Hindlimb muscle (tissue), 1 donor: ENCODE results near the gene TMEM19. TPM values are rescaled to one million over a fixed set of nuclear protein-coding genes. Genes with fewer than 3 reads are reported as not detected.
A peak's percentile ranks its signal among the peaks of the same experiment; 100 is the strongest.

Source experiments
- DNase-seq: peaks from one replicate; pipeline ENCODE4 v3.0.0-alpha.2; 2013
- polyA plus RNA-seq: library from polyadenylated mRNA; unstranded; fragments of 120-200 nt; gene quantifications from one replicate; pipeline ENCODE4 v1.2.1, GENCODE V29; 2013; ENCODE audit not compliant: insufficient read length

The TMEM19 gene
- 34.6 TPM for polyA plus RNA-seq

DNA sequence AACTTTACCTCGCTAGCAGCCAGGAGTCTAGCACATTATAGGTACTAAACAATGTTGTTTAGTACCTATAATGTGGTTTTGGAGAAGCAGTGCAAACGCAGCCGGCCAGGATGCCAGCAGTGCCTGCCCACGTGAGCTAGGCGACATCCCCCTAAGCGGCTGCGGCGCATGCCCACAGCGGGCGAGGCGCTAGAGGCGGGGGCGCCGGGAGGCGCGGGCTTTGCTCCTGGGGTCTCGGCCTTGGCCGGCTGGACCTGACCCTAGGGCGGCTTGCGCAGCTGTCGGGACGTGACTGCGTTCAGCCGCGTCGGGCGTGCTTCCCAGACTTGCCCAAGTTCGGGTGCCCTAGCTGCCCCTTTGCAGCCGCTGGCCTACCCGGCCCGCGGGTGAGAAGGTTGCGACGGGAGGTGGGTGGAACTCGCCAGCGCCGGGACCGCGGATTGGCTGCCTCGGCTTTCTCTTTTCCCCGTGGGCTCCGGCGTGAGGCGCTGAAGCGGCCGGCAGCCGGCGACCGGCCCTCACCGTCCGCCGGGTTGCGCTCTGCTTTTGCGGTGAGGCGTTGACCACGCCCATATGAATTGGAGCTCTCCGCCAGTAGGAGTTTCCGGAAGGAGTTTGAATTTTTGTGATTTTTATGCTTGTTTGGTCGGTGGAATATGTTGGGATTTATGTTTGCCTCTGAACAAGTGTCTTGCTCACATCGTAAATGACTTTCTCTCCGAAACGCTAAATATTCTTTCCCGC lies at the start of gene TMEM19:
Gene TMEM19, plus strand, starts transcription at position 169 of the 744 bp plus-strand sequence. CDS start 599 bp downstream, outside the sequence.
- DNase-seq, result peak; percentile 90

DNA sequence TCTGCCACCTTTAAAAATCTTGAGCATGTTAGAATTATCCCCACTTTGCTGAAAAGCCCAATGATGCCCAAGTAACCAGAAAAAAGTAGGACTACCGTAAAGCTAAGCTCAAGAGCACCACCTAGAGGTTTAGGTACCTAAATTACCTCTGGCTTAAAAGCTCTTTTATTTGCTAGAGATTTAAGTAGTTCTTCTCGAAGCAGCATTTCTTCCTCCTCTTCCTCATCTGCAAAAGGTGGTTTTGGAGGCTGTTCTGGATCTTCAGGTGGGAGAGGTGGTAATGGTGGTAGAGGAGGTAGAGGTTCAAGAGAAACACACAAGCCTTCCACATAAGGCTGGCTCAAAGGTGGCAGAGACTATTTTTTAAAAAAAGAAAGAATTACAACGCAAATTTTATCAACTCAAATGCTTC lies 49.2 kb upstream of the TMEM19 start:
- peak; percentile 35 for DNase-seq

DNA sequence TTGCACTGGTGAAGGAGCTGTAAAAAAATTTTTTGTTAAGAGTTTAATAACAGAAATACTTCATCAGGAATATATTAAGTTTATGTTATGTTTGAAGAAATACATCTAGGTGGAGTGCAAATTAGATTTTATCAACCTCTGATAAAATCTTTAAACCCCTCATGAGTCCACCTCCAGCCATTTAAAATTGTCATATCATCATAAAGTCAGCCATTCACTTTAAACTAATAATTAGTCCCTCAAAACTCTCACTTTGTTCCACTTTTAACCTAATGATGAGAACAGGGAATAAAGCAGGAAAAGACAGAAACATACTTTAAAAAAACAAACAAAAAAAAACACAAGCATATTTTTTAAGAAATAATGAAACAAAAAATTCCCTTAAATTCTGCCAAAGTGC lies 47.4 kb upstream of the TMEM19 start:
- DNase-seq, result no peak

DNA sequence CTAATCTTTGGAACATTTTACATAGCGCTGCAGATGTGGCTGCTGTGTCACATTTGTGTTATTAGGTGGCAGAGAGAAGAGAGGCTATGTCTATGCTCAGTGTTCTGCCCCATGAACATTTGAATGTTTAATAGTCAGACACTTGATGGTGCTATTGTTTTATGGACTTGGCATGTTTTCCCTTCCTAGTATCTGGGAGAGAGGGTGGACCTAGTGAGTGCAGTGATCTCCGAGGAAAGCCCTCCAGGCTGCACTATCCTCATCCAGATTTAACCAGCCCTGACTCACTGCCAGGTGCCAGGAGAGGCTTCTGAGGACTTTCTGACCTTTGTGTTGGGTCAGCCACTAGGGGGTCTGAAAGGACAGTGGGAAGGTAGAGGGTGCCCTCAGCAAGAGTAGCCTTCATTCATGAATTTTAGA lies 46.5 kb upstream of the TMEM19 start:
- DNase-seq, result no peak

DNA sequence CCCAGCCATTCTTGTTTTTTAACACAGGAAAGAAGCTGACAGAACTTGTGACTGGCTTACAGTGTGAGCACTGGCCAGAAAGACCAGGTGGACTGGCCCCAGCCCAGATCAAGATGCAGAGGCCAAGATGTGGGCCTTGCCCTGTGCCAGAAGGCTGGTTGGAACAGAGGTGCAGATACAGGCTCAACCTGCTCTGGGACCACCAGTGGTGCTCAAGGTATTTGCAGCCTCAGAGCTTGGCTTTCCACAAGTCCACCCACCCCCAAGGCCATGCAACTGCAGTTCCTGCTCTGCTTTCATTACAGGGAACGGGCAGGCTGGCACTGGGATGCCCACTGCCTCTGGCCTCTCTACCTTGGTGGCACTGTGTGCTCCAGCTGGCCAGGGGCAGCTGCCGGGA lies 45.6 kb upstream of the TMEM19 start:
- no peak for DNase-seq

DNA sequence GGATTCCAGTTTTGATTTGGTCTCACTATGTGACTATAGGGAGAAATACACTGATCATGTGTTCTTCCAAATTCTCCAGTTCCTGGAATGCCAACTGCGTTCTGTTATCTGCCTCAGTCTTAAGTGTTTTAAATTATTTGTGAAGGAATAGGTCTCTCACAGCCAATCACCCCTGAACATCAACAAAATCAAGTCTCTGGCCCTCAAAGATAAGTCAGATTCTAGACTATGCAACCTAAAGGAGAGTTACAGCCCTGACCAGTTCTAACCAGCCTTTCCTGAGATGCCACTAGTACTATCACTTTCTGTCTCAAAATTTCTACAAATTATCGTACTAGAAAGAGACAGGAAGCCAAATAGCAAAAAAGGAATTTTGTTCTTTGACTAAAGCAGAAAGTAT lies 44.5 kb upstream of the TMEM19 start:
- no peak for DNase-seq

DNA sequence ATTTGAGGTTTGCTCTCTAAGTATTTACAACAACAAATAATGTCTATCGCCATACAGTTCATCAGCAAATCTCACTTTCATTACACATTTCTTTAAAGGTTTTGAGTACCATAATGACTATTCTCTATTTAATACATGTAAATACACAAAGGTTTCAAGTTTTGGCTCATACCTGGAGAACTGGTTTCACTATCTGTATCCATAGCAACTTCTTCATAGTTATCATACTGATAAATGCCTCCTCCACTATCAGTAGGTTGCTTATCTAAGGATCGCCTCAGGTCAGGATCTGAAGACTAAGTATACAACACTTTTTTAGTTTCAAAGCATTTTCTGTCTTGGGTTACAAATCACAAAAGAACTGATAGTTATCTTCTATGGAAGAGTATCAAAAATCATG lies 43.6 kb upstream of the TMEM19 start:
- DNase-seq, result no peak

DNA sequence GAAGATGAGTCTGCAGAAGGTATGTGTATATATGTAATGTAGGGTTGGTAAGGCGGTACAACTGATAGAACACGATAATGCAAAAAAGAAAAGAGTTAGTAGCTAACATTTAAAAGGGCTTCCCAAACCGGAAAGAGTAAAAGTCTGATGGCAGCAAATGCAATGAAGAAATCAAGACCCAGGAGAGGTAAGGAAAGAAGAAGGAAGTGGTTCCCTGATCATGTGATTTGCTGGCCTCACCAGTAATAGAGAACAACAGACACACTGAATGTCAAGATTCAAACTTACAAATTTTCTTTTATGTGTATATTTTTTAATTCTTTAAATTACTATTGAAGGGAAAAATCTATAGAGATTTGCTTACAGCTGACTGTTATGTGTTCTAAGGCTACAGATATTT lies 40.6 kb upstream of the TMEM19 start:
- peak; percentile 19 for DNase-seq

DNA sequence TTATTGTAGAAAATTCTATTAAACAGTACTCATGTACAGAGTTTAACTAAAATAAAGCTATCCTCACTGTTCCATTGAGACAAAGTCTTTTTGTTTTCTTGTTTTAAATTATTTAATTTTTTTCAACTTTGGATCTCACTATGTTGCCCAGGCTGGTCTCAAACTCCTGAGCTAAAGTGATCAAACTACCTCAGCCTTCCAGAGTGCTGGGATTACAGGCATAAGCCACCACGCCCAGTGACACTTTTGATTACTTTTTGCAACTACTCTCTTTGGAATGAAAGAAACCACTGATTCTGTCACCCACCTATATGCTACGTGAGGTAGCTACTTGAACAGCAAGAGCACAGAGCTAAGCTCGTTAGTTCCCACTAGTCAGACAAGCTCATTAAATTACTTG lies 39.4 kb upstream of the TMEM19 start:
- no peak for DNase-seq

DNA sequence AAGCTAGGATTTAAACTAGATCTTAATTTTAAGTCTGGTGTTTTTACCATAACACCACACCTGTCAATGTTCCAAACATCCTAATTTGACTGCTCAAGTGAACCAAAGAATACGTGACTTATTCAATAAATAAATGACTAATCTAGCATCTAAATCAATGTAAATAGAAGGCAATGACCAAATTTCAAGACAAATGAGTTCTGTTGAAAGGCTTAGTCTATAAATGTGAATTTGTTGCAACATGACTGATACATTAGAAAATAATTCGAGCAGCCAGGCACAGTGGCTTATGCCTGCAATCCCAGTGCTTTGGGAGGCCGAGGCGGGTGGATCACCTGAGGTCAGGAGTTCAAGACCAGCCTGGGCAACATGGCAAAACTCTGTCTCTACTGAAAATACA lies 37.3 kb upstream of the TMEM19 start:
- no peak for DNase-seq

DNA sequence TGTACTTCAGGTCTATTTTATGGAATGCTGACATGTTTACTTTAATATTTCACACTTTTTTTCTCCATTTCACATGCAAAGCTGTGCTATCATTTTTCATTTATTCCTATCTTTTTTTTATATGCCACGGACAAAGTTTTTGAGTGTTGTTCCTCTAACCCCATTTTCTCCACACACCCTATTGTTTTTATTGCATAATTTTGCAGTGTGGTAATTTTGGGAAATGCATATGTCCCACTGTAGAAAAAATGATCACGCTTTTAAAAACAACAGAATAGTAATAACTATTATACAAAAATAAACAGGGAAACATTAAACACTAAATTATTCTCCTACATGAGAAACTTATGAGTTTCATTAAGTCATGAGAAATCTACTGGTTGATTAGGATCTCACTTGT lies 36.5 kb upstream of the TMEM19 start:
- DNase-seq, result no peak

DNA sequence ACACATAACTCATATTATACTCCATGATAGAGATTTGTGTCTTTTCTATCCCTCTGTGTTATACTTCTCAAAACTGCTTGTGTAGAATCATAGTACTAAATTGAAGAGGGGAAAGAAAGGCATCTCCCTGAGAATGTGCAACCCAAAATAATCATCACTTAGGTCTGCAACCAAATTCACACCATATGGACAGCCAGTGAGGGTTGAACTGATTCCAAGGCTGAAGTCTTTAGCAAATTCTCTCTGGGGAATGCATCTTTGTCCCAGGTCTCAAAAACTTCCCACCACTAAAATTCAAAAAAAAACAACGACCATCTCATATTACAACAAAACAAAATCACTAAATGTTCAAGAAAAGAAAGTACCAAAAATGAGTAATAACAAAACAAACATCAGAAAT lies 33.2 kb upstream of the TMEM19 start:
- DNase-seq, result no peak

DNA sequence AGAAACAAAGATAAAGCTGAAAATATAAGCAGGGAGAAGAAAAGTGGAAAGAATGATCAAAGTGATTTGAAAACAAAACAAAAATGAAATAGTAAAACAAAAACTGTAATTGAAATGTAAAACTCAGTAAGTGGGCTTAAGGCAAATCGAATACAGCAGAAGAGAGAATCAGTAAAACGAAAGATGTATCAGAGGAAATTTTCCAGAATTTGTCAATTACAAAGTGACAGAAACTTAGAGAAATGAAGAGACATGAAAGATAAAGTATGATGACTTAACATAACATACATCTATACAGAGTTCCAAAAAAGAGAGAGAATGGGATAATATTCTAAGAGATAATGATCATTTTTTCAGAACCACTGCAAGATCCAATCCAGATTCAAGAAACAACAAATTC lies 32.7 kb upstream of the TMEM19 start:
- no peak for DNase-seq

DNA sequence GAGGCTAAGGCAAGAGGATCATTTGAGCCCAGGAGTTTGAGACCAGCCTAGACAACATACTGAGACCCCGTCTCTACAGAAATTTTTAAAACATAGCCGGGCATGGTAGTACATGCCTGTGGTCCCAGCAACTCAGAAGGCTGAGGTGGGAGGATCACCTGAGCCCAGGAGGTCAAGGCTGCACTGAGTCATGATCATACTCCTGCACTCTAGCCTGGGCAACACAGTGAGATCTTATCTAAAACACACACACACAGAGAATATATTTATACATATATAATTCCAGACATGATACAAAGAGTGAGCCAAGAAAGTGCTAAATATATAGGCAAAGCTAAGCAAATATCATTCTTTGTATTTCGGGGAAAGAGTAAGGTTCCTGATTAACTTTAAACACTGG lies 31.7 kb upstream of the TMEM19 start:
- DNase-seq, result no peak

DNA sequence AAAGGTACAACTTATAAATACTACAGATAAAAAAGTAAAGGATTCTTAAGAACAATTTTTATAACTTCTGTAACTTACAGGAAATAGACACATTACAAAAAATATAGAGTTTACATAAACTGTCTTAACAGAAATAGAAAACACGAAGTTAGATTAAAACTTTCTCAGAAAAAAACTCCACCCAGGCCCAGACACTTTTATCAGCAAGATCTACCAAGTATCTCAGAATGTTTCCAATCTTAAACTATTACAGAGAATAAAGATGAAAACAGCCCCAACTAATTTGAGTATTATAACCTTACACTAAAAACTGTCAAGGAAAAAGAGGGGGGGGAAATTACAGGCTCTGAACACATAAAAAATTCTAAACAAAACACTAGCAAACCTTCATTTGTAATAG lies 30.4 kb upstream of the TMEM19 start:
- no peak for DNase-seq

DNA sequence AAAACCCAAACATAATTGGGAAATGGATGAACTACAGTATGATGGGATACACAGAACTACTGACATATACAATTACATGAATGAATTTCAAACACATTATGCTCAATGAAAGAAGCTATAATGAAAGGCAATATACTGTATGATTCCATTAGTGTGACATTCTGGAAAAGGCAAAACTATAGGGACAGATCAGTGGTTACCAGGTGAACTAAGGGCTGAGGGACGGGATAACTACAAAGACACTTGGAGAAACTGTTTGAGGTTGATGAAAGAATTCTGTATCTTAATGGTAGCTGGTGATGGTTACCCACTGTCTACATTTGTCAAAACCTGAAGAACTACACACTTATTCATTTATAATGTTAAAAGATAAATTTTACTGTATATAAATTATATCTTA lies 30.0 kb upstream of the TMEM19 start:
- no peak for DNase-seq

DNA sequence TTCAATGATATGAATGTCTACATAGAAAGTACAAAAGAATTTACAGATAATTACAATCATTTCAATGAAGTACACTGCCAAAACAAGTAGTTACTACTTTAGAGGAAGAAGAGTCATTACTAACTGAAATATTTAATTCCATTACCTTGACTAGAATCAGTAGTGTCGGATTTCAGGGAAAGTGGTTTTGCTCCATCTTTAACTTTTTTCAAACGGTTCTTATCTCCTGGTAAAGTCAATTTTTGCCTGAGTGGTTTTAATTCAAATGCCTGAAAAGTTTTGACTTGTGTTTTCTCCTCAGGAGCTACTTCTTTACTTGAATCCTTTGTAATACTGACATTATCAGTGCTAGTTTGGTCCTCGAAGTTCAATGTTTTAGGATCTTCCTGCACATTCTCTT lies 29.1 kb upstream of the TMEM19 start:
- DNase-seq, result no peak

DNA sequence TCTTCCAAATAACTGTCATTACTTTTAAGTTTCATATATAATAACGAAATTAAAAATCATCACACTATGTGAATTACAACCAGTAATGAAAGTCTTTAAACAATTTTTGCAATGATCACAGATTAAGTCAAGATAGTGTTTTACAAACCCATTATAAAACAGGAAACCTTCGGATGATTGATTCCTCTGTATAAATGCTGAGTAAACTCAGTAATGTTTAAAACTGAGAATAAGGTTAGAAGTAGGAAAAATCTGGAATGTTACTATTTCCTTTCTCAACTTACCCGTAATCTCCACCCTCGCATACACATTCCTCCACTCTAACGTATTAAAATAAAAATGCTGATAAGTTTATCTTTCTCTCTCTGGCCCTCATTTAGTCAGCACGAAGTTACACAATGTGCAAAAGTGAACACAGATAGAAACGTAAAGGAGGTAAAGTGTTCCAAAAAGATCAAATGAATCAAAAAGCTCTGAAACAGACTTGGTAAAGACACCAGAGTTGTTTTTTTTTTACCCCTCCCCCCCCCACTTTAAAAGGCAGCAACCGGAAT lies 23.8 kb upstream of the TMEM19 start:
- DNase-seq, result no peak

DNA sequence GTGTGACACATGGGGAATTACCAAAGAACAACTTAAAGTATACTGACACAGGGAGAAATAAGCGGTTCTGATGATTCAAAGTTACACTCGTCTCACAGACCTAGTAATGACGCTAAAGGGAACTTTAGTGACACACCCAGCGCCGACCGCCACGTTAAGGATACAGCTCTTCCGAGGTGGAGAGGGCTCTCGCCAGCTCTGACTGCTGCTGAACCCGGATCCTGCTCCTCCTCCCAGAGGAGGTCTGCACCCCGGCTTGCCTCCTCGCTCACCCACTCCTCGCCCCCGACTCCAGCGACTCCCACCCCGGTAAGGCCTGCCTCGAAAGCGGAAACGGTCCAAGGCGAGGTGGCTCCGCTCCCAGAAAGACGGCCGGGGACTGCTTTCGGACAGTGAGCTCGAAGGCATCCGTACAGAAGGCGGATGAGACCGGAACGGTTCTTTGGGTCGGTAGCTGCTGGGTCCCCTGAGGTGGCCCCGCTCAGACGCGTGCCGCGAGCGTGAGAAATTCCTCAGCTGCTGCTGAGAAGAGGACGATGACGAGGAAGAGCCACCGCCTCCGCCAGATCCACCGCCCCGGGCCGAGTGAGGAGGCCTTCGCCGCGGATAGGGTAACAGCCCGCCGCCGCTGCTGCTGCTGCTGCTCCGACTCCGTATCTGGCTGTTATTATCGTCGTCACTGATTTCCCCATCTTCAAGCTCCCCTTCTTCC lies 22.9 kb upstream of the TMEM19 start:
- peak; percentile 76 for DNase-seq

DNA sequence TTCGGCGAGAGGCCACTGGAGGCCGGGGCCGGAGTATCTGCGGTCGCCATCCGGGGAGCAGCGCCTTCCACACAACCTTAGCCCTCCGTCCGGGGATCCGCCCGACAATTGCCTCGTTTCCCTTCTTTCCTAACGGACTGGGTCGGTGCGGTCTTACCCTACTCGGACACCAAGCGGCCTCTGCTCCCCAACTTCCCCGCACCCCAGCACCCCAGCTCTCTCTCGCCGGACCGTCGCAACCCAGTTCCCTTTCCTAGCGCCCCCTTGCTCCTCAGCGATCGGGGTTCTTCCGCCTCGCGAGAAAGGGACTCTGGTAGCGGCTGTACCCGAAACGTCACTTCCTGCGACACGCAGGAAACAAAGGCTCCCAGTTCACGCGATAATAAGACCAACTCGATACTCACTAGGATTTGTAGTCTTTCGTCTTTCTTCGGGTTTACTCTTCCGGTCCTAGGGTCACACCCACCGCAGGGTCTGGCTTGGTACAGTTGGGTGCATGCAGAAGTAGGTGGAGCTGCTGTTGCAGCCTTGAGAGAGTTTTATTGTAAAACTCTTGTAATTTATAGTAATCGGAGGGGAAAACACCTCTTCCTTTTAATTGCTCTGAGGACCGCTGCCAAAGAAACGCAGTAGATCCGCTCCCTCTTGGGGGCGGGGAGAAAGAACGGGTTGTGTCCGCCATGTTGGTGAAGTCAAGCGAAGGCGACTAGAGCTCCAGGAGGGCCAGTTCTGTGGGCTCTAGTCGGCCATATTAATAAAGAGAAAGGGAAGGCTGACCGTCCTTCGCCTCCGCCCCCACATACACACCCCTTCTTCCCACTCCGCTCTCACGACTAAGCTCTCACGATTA lies 22.1 kb upstream of the TMEM19 start, which contains the start of the genes THAP2 and ZFC3H1:
Gene THAP2, plus strand, starts transcription at position 741 of the 850 bp plus-strand sequence. CDS start 209 bp downstream, outside the sequence.
Gene ZFC3H1, minus strand, starts transcription at position 288 of the 850 bp plus-strand sequence. Its CDS starts 238 bp downstream, at position 50.
- DNase-seq, result peak; percentile 98

DNA sequence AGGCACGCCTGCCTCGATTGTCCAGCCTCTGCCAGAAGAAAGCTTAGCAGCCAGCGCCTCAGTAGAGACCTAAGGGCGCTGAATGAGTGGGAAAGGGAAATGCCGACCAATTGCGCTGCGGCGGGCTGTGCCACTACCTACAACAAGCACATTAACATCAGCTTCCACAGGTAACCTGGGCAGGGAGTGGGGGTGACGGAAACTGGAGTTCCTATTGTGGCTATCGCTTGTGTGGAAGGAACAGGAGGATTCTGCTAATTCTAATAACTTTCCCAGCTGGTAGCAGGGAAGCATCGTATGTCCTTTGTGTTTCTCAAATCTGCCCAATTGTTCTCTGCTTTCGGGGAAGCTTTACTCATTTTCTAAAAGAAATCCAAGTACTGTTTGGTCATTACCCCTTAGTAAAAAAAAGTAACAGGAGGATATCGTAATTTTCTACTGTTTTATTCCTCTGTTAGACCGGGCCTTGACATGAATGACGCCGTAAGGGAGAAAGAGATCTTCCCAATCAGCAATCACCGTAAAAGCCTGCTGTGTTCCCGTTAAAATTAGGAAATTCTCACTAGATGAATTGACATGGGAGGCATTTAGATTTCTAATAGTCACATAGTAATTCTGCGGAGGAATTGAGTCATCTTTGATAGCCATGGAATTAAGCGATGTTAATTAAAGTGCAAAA lies 21.3 kb upstream of the TMEM19 start:
- DNase-seq, result no peak

DNA sequence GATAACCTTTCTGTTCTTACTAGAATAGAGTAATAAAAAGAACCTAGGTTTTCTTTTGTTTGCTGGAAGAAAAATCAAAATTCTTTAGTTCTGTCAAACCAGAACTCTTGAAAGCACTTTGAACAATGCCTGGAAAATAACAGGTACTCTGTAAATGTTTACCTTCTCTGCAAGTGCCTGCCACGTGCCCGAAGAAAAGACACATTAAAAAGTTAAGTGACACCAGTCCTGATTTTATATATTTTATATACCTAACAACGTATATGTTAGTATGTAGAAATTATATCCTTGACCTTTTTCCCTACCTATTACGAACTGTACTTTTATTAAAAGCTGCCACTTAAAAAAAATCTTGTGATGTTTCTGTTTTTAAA lies 20.8 kb upstream of the TMEM19 start:
- DNase-seq, result no peak
